Bronchial epithelial cell (primary cell): ENCODE data around the gene EYA2. TPM values are rescaled to one million over a fixed set of nuclear protein-coding genes. Genes with fewer than 3 reads are reported as not detected.
A peak's percentile ranks its signal among the peaks of the same experiment; 100 is the strongest.

Experiments used
- DNase-seq: peaks from one replicate; pipeline ENCODE4 v3.0.0-alpha.2; 2010; ENCODE audit warnings: low read depth
- FAIRE-seq: peaks from 2 replicates; lab custom pipeline; 2011; peaks lifted over from hg19 to GRCh38; lab: Jason Lieb, UNC
- H3K27me3 ChIP-seq: 2 replicates; pipeline ENCODE4 v1.5.1; 2011; ENCODE audit warnings: low read length; ENCODE audit not compliant: control insufficient read depth, insufficient read depth
- H3K36me3 ChIP-seq: 2 replicates; pipeline ENCODE4 v1.5.1; 2011; ENCODE audit warnings: low read length; ENCODE audit not compliant: control insufficient read depth, insufficient read depth
- H3K4me3 ChIP-seq: 2 replicates; pipeline ENCODE4 v1.5.1; 2011; ENCODE audit warnings: mild to moderate bottlenecking, low read depth, low read length, control low read depth
- CTCF ChIP-seq: IDR thresholded peaks from 2 replicates; pipeline ENCODE4 v1.5.1; 2011; ENCODE audit warnings: mild to moderate bottlenecking, moderate library complexity, low read length, control low read depth, inconsistent platforms; ENCODE audit not compliant: insufficient read depth, severe bottlenecking
- total RNA-seq: library from RNA; depleted of rRNA; stranded (reverse); fragments of >200 nt; gene quantifications from 2 replicates; pipeline ENCODE4 v1.2.1, GENCODE V29; 2014

The EYA2 gene
- total RNA-seq, 1 donor from 2014 or later, result 8.4 TPM

- Histone ChIP-seq H3K4me3 (no peak overlapping the region), H3K36me3 (no peaks in the 10 kb centered on the region), H3K27me3 (no peaks in the 10 kb centered on the region)
- TF ChIP-seq CTCF, result no peak
- no peak for FAIRE-seq
- no peak for DNase-seq
Observed at GRCh38 chr20:46977204-46977603, 82.6 kb downstream of the EYA2 start.

- Histone ChIP-seq H3K4me3 (no peak overlapping the region), H3K36me3 (no peaks in the 10 kb centered on the region), H3K27me3 (no peaks in the 10 kb centered on the region)
- no peak for DNase-seq
- no peak for TF ChIP-seq CTCF
- no peak for FAIRE-seq
Observed at GRCh38 chr20:46977909-46978588, 83.4 kb downstream of the EYA2 start.

GRCh38 chr20:46978951-46979491 lies 84.4 kb downstream of the EYA2 start:
- FAIRE-seq, result no peak

GRCh38 chr20:46979603-46980241 lies 85.1 kb downstream of the EYA2 start:
- H3K4me3 ChIP-seq, result no peak overlapping the region
- FAIRE-seq (no peak), DNase-seq (peak; percentile 61)
- H3K27me3 ChIP-seq, result no peaks in the 10 kb centered on the region
- TF ChIP-seq CTCF, result no peak
- H3K36me3 ChIP-seq, result no peaks in the 10 kb centered on the region

More at GRCh38 chr20:46978951-46979491, 84.4 kb downstream of the EYA2 start:
- no peak for DNase-seq
- Histone ChIP-seq H3K4me3 (no peak overlapping the region), H3K36me3 (no peaks in the 10 kb centered on the region), H3K27me3 (no peaks in the 10 kb centered on the region)
- TF ChIP-seq CTCF, result no peak

GRCh38 chr20:46981184-46981583 lies 86.5 kb downstream of the EYA2 start:
- no peak for TF ChIP-seq CTCF
- DNase-seq (no peak), FAIRE-seq (no peak)
- Histone ChIP-seq H3K4me3 (no peak overlapping the region), H3K27me3 (no peaks in the 10 kb centered on the region), H3K36me3 (no peaks in the 10 kb centered on the region)
